Stimulated activated CD8-positive, alpha-beta memory T cell treated with anti-CD3 and anti-CD28 coated beads, Interleukin-15, amount 100 ng/mL, for 1 hour (primary cell): ENCODE data around the gene SMG7.

ENCODE experiments used
- DNase-seq: peaks from one replicate; pipeline ENCODE4 v3.0.0-alpha.2; 2020; ENCODE audit warnings: low read depth

SMG7 gene

DNA sequence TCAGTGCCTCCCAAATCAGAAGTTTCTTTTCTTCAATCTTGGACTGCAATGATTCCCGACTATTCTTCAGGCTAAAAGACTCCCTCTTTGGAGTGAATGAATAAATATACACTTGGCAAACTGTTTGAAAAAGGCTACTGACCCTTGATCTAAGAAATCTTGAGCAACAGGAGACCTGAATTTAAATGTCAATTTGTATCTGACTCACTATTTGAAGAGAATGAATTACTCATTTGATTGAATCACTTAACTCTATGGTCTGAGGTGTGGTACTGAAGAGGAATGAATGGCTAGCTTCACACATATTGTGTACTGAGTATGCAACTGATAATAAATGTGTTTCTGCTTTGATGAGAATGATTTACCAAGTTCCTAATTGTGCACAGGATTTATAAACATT, 4.6 kb upstream of the SMG7 start:
- no peak for DNase-seq

DNA sequence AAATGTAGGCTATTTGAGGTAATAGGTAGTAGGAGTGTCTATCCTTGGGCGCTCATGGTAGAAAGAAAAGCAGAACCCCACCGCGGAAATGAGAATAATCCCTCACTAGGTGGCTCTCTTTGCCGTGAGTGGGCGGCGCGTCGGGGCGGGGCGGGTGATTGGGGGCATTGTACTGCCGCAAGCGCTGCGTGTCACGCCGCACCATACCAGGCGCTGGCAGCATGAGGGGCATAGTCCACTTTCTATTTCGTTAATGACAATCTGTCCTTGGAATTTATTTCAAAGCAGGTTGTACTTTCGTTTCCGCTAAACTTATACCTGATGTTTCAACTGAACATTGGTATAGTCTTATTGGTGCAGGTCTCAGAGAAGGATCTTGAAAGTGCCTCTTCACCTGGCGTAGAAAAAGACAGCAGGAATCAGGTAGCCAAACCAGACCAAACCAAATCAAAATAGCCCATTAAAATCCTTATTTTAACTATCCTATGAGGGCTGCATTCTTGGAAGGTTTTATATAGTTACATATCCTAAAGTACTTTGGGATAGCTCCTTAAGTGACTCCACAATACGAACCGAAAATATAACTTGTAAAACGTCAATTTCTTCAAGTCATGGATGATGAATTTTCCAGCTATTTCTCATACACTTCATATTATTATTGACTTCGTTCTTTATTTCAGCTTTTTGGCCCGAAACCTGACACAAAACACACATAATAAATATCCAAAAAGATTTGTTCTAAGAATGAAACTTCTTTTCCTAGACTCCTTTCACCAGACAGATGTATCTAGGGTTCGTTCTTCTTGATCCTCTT, 1.9 kb upstream of the SMG7 start:
- peak; percentile 81 for DNase-seq

- DNase-seq: peak; percentile 25
These were observed 1.1 kb upstream of the SMG7 start for GRCh38 chr1:183470961-183471742.

DNA sequence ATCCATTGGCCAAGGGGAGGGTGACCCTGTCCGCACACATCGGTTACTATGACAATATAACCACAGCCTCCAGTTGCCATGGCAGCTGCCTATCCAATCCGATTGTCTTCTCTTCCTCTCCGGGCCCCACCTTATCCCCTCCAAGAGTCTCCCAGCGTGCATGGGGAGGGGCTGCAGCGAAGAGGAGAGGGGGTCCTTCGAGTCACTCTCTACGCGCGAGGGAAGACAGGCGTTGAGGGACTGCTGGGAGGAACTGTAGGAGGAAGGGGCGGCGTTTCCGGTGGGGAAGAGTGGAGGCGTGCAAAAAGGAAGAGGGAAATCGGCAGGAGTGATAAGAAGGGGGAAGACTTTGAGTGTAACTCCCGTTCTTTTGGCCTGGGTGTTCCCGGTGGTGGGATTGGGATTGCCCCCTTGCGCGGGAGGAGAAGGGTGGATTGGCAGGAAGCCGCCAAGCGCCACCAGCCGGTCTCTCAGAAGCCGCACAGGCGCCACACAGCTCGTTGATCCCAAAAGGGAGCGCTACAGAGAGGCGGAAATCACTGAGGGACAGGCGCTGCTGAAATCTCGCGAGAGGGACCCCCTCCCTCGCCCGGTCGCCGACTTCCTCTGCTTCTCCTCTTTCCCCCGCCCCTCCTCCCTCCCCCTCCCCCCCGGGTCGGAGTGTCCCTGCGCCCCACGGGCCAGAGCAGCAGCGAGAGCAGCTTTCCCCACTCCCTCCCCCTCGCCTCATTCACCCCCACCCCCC, 384 bp upstream of the SMG7 start:
- DNase-seq: peak; percentile 95

- DNase-seq: no peak
These were observed 878 bp downstream of the SMG7 start for GRCh38 chr1:183473217-183473536.

DNA sequence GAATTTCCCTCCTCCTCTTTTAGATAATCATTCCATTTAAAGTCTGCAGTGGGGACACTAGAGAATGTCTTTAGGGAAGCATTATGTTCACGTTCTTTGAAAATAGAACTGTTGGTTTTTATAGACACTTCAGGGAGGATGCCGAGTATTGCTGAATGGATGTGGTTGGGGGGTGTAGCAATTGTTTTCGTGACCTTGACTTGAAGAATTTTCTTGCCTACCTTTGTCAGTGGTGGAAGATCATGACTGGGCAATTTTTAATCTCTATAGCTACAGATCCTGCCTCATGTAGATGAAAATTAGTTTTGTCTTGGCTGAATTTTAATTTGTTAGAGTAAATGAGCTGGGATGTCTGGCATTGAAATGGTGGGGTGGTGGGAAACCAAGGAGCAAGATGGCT, 3.8 kb downstream of the SMG7 start:
- no peak for DNase-seq

- DNase-seq: no peak
These were observed 5.9 kb downstream of the SMG7 start for GRCh38 chr1:183477986-183478781.

- DNase-seq: no peak
These were observed 8.7 kb downstream of the SMG7 start for GRCh38 chr1:183480971-183481441.

GRCh38 chr1:183483224-183483623, 10.9 kb downstream of the SMG7 start:
- no peak for DNase-seq

DNA sequence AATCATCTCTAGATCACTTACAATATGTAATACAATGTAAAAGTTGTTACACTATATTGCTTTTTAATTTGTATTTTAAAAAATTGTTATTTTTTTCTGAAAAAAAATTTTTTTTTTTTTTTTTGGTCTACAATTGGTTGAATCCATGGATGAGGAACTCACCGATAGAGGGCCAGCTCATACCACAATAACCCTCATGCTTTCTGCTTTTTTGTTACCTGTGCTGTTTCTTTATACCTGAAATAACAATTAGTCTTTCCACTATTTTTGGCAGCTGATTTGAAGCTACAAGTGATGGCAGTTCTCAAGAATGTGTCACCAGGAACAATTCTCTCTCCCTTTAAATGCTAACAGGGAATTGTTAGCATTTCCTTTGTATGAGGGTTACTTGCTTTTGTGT, 12.0 kb downstream of the SMG7 start:
- DNase-seq: no peak

DNA sequence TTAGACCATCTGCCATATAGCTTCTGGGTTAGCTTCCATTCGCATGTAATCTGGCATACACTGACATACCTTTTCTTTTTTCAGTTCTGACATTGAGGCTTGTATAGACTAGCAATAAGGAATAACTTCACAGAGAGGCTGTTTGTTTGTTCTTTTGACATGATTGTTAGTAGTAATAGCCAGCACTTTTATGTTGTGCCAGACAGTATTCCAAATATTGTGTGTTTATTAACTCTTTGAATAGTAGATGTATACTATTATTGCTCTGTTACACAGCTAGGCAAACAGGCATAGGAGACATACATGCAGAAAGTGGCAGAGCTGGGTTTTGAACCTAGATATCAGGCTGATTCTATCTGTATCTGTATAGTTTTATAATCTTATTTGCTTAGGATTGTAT, 12.6 kb downstream of the SMG7 start:
- no peak for DNase-seq

GRCh38 chr1:183487674-183488442, 15.6 kb downstream of the SMG7 start:
- no peak for DNase-seq

DNA sequence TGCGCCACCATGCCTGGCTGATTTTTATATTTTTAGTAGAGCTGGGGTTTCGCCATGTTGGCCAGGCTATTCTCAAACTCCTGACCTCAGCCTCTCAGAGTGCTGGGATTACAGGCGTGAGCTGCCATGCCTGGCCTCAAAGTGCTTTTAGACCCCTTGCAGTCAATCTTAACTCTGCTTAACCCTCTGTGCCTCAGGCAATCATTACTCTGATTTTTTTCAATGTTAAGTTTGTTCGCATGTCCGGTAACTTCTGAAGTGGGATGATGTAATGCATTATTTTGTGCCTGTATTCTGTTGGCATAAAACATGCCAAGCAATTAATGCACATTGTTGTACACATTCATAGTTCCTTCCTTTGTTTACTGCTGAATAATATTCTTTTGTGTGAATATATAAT, 18.6 kb downstream of the SMG7 start:
- no peak for DNase-seq

GRCh38 chr1:183493540-183494245, 21.4 kb downstream of the SMG7 start:
- DNase-seq: no peak

DNA sequence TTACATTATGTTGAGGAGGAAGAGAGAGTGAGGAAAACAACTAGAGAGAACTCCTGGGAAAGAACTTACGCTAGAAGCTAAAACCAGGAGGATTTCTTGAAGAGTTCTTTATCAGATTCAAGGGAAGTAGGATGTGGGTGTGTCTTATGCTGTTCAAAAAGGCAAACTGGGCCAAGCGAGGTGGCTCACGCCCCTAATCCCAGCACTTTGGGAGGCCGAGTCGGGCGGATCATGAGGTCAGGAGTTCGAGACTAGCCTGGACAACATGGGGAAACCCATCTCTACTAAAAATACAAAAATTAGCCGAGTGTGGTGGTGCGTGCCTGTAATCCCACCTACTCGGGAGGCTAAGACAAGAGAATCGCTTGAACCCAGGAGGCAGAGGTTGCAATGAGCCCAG, 23.1 kb downstream of the SMG7 start:
- no peak for DNase-seq

DNA sequence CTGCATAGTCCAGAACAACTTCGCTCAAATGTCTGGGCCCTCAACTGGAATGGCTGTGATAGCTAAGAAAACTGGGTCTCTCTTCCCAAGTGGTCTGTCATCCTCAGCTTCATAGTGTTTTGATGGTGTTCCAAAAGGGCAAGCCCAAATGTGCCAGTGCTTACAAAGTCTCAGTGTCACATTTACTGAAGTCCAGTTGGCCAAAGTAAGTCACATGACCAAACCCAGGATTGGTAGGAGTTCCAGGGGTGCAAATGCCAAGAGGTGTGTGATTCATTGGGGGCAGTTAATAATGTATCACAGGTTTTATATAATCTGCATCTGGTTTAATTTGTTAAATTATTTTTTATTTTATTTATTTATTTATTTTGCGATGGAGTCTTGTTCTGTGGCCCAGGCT, 24.9 kb downstream of the SMG7 start:
- no peak for DNase-seq

- DNase-seq: no peak
These were observed 26.2 kb downstream of the SMG7 start for GRCh38 chr1:183498342-183498991.

GRCh38 chr1:183505454-183506089, 33.3 kb downstream of the SMG7 start:
- no peak for DNase-seq

GRCh38 chr1:183506561-183506960, 34.3 kb downstream of the SMG7 start:
- DNase-seq: no peak

- DNase-seq: no peak
These were observed 36.4 kb downstream of the SMG7 start for GRCh38 chr1:183508694-183509093.
